SU-DHL-6 (cell line): ENCODE data around the gene KCTD14.
A peak's percentile ranks its signal among the peaks of the same experiment; 100 is the strongest.

Source experiments
- CTCF ChIP-seq: fragments of 200-600 bp; sonication (generic); IDR thresholded peaks from one replicate; pipeline ENCODE4 v1.5.1; 2017; ENCODE audit warnings: antibody characterized with exemption, mild to moderate bottlenecking, low read length, moderate library complexity; ENCODE audit not compliant: insufficient read depth, poor library complexity, severe bottlenecking
- EZH2phosphoT487 ChIP-seq: fragments of 200-600 bp; sonication (generic), shearing (Covaris generic); conservative IDR thresholded peaks from 2 replicates; pipeline ENCODE4 v1.6.1; 2018; ENCODE audit warnings: mild to moderate bottlenecking, antibody characterized with exemption, low read length, moderate library complexity, mixed read lengths

GRCh38 chr11:78000193-78000592 lies 22.9 kb downstream of the KCTD14 start:
- no peak for TF ChIP-seq EZH2phosphoT487
- TF ChIP-seq CTCF: peak; percentile 56
